Small intestine (tissue), 7 donors: ENCODE results near the gene VSNL1. TPM values are rescaled to one million over a fixed set of nuclear protein-coding genes. Genes with fewer than 3 reads are reported as not detected.

ENCODE experiments used
- DNase-seq, 2 donors: peaks; one replicate each; pipeline versions ENCODE4 v3.0.0 to v3.0.0-alpha.2; 2013
- FAIRE-seq: peaks from 2 replicates; lab custom pipeline; 2012; peaks lifted over from hg19 to GRCh38; lab: Jason Lieb, UNC
- H3K27ac ChIP-seq, 3 donors: one replicate each; pipeline ENCODE4 v1.5.1; 2013; ENCODE audit warnings: low read length in 2 of 3, mild to moderate bottlenecking in 2 of 3, control low read depth in 1 of 3, inconsistent platforms in 1 of 3, low read depth in 1 of 3, moderate library complexity in 1 of 3
- H3K27me3 ChIP-seq, 3 donors: one replicate each; pipeline ENCODE4 v1.6.1; 2013; ENCODE audit warnings: low read length in 3 of 3, inconsistent platforms in 1 of 3; ENCODE audit not compliant: control insufficient read depth in 3 of 3, insufficient read depth in 3 of 3
- H3K36me3 ChIP-seq, 3 donors: one replicate each; pipeline ENCODE4 v1.6.1; 2013; ENCODE audit warnings: low read length in 3 of 3, inconsistent platforms in 1 of 3, low read depth in 1 of 3, mild to moderate bottlenecking in 1 of 3, moderate library complexity in 1 of 3; ENCODE audit not compliant: control insufficient read depth in 3 of 3, insufficient read depth in 2 of 3
- H3K4me1 ChIP-seq, 3 donors: one replicate each; pipeline ENCODE4 v1.6.1; 2013; ENCODE audit warnings: low read length in 2 of 3, inconsistent platforms in 1 of 3, low read depth in 1 of 3, mild to moderate bottlenecking in 1 of 3, moderate library complexity in 1 of 3; ENCODE audit not compliant: control insufficient read depth in 3 of 3, insufficient read depth in 2 of 3
- H3K4me3 ChIP-seq, 3 donors: one replicate each; pipeline ENCODE4 v1.5.1; 2013; ENCODE audit warnings: low read length in 3 of 3, control low read depth in 1 of 3, inconsistent platforms in 1 of 3, low read depth in 1 of 3, mild to moderate bottlenecking in 1 of 3, moderate library complexity in 1 of 3
- H3K9me3 ChIP-seq, 2 donors: one replicate each; pipeline ENCODE4 v1.6.1; 2013; ENCODE audit warnings: low read depth in 1 of 2, low read length in 1 of 2; ENCODE audit not compliant: control insufficient read depth in 2 of 2, insufficient read depth in 1 of 2
- WGBS, 3 donors: extraction: QIAGEN DNeasy Blood & Tissue Kit; methylation state at CpG; one replicate each; pipeline ENCODE4 v1.1.7; 2013; 5-methylcytosine and 5-hydroxymethylcytosine counted together
- polyA plus RNA-seq, 4 donors: library from polyadenylated mRNA; stranded (reverse) in 3 of 4; unstranded in 1 of 4; fragments of 200-250 nt in 3 of 4; fragments of 120-200 nt in 1 of 4; gene quantifications; one replicate each; pipeline versions ENCODE4 v1.2.1 to v1.2.3, GENCODE V29; 2013
- donor health status: healthy with polysubstance abuse.
- donor health status: control.
- donor health status: control.
- donor health status: Bipolar disorder and iron deficiency.
- donor health status: healthy.

The VSNL1 gene
- polyA plus RNA-seq, 4 donors, result 0.07 to 0.54 (median 0.16) TPM; not detected in 1

GRCh38 chr2:17674817-17675216 is 134.3 kb downstream of the VSNL1 start:
- peaks cover 1 to 5% (median 3%) of the 10 kb centered on the region in 3 donors for H3K36me3 ChIP-seq
- no peaks in the 10 kb centered on the region for H3K4me1 ChIP-seq
- H3K9me3 ChIP-seq, result no peaks in the 10 kb centered on the region
- H3K27ac ChIP-seq, result no peak overlapping the region
- no peak overlapping the region for H3K4me3 ChIP-seq
- FAIRE-seq, result peak; percentile 84
- no peaks in the 10 kb centered on the region for H3K27me3 ChIP-seq
- no peak for DNase-seq

GRCh38 chr2:17680119-17680518 is 139.6 kb downstream of the VSNL1 start:
- Histone ChIP-seq H3K36me3 (peaks cover 2 to 9% (median 3%) of the 10 kb centered on the region in 3 donors), H3K27me3 (no peaks in the 10 kb centered on the region), H3K27ac (no peak overlapping the region), H3K9me3 (no peaks in the 10 kb centered on the region), H3K4me3 (no peak overlapping the region), H3K4me1 (no peaks in the 10 kb centered on the region)
- FAIRE-seq (no peak), DNase-seq (no peak)
- 92 to 98% (median 96%) methylated on average over 3 of the region's 3 CpGs for WGBS, 3 donors

DNA sequence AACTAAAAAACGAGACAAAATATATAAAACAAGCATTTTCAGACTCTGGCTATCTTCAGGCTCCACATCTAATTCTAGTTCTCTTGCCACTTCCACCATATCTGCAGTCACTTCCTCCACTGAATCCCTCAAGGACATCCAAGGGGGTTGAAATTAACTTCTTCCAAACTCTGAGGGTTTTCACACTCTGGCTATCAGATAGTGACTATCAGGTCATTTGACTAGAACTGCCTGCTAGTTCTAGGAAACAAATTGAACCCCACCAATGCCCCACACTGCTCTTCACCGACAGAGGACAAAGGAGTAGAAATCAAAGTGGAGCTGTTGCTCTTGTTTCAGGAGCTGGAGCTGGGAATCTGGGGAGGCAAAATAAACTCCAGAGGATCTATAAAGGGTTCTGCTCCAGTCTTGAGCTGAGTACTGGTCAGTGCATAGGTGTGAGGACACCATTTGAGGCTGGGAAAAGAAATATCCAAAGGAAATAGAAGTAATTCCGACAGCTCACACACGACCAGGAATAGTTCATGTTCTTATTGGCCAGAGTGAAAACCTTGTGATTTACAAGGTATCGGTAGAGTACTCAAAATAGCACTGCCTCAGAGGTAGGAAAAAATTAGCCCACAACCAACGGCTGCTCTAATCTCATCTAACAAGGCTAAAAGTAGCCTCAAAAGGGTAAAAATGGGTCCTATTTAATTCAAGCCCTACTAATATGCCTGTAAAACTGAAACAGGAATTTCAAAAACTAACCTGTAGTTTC is 141.8 kb downstream of the VSNL1 start:
- H3K4me1 ChIP-seq, result no peaks in the 10 kb centered on the region
- H3K27ac ChIP-seq, result no peak overlapping the region
- no peaks in the 10 kb centered on the region for H3K9me3 ChIP-seq
- peaks cover 2 to 10% (median 6%) of the 10 kb centered on the region in 3 donors for H3K36me3 ChIP-seq
- H3K4me3 ChIP-seq, result no peak overlapping the region
- DNase-seq (no peak), FAIRE-seq (no peak)
- no peaks in the 10 kb centered on the region for H3K27me3 ChIP-seq
- 93 to 96% (median 95%) methylated on average over 6 of the region's 6 CpGs for WGBS, 3 donors

GRCh38 chr2:17683981-17684380 is 143.5 kb downstream of the VSNL1 start:
- Histone ChIP-seq H3K36me3 (peaks cover 2 to 10% (median 6%) of the 10 kb centered on the region in 3 donors), H3K27me3 (no peaks in the 10 kb centered on the region), H3K4me3 (no peak overlapping the region), H3K27ac (no peak overlapping the region), H3K9me3 (no peaks in the 10 kb centered on the region), H3K4me1 (no peaks in the 10 kb centered on the region)
- 93 to 97% (median 95%) methylated on average over 2 of the region's 2 CpGs for WGBS, 3 donors
- DNase-seq (no peak), FAIRE-seq (no peak)

- peaks cover 0 to 11% (median 8%) of the 10 kb centered on the region in 3 donors for H3K36me3 ChIP-seq
- no peak for DNase-seq
- WGBS, 3 donors, result 78 to 86% (median 80%) methylated on average over 1 of the region's 1 CpG
- H3K4me1 ChIP-seq, result no peaks in the 10 kb centered on the region
- no peak for FAIRE-seq
- no peaks in the 10 kb centered on the region for H3K27me3 ChIP-seq
- H3K27ac ChIP-seq, result no peak overlapping the region
- peaks cover 0 to 4% of the 10 kb centered on the region in 2 donors for H3K9me3 ChIP-seq
- H3K4me3 ChIP-seq, result no peak overlapping the region
Measured at GRCh38 chr2:17688600-17688999, 148.1 kb downstream of the VSNL1 start.

GRCh38 chr2:17689010-17689409 is 148.5 kb downstream of the VSNL1 start:
- H3K36me3 ChIP-seq, result peaks cover 0 to 13% (median 8%) of the 10 kb centered on the region in 3 donors
- H3K4me1 ChIP-seq, result no peaks in the 10 kb centered on the region
- no peaks in the 10 kb centered on the region for H3K27me3 ChIP-seq
- peaks cover 0 to 4% of the 10 kb centered on the region in 2 donors for H3K9me3 ChIP-seq
- WGBS, 3 donors, result 93 to 96% (median 95%) methylated on average over 6 of the region's 6 CpGs
- FAIRE-seq (no peak), DNase-seq (no peak)
- no peak overlapping the region for H3K4me3 ChIP-seq
- H3K27ac ChIP-seq, result no peak overlapping the region

DNA sequence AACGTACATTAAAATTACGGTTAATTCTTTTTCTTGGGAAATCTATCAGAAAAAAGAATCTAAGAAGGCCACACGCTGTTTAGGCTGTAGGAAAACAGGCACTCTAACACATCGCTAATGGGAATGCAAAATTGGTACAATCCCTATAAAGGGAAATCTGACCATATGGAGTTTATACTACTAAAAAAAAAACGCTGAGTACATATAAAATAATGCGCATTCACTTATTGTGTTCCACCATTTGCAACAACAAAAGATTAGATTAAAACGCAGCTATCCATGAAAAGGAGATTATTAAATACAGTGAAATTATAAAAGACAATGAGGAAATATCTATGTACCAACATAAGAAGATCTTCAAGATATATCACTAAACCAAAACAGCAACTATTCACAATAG is 150.3 kb downstream of the VSNL1 start:
- 97% methylated on average over 7 of the region's 7 CpGs for WGBS, 3 donors
- peaks cover 0 to 14% (median 9%) of the 10 kb centered on the region in 3 donors for H3K36me3 ChIP-seq
- H3K27me3 ChIP-seq, result no peaks in the 10 kb centered on the region
- H3K4me1 ChIP-seq, result no peaks in the 10 kb centered on the region
- peaks cover 0 to 4% of the 10 kb centered on the region in 2 donors for H3K9me3 ChIP-seq
- FAIRE-seq (no peak), DNase-seq (no peak)
- no peak overlapping the region for H3K4me3 ChIP-seq
- no peak overlapping the region for H3K27ac ChIP-seq
